LoVo (cell line): Measurements from ENCODE around the gene IPO13.

ENCODE experiments used
- DNase-seq: peaks from one replicate; pipeline ENCODE4 v3.0.0-alpha.2; 2016; ENCODE audit warnings: low spot score

The IPO13 gene

DNA sequence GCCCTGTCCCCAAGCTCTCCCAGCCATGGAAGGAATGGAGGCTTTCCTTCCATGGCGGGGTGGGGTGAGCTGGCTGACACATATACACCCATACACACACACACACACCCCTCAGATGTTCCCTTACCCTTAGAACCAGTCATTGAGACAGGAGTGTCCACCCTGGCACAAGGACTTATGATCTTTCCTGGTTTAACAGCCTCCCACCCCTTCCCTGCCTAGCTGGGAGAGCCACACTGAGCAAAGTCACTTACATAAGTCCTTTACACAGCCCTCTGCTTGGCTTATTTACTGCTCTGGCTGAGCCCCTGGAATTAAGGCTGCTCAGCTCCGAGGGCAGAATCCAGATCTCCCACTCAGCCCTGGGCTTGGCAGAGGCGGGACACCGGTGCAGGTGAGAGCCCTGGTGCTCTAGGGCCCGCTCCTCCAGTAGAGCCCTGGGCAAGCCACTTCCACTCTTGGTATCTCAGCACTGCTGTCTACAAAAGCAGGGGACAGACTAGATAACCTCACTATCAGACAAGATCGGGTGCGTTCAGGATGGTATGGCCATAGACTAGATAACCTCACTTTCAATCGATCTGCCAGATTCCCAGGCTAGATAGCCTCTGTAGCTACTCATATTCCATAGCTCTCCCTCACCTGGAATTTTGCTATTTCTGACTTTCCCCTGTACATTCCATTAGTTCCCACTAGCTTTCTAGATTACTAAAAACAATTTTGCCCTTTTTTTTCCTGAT lies 67.8 kb downstream of the IPO13 start:
- DNase-seq, result no peak

DNA sequence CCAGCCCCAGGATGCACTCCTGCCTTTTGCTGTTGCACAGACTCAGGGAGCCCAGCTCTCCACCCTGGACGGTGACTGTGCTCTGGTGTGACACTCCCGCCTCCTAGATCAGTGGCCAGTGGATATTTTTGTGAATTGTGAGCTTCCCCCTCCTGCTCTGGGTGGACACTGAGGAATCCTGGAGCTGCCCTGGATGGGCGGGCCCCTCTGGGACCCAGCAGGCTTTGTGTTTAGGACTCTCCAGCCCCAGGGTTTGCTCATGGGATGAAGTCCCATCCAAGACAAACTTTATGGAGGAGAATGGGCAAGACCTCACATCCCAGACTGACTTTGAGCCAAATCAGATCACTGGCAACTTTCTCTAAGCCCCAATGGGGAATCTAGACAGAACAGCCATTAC lies 68.5 kb downstream of the IPO13 start:
- no peak for DNase-seq

DNA sequence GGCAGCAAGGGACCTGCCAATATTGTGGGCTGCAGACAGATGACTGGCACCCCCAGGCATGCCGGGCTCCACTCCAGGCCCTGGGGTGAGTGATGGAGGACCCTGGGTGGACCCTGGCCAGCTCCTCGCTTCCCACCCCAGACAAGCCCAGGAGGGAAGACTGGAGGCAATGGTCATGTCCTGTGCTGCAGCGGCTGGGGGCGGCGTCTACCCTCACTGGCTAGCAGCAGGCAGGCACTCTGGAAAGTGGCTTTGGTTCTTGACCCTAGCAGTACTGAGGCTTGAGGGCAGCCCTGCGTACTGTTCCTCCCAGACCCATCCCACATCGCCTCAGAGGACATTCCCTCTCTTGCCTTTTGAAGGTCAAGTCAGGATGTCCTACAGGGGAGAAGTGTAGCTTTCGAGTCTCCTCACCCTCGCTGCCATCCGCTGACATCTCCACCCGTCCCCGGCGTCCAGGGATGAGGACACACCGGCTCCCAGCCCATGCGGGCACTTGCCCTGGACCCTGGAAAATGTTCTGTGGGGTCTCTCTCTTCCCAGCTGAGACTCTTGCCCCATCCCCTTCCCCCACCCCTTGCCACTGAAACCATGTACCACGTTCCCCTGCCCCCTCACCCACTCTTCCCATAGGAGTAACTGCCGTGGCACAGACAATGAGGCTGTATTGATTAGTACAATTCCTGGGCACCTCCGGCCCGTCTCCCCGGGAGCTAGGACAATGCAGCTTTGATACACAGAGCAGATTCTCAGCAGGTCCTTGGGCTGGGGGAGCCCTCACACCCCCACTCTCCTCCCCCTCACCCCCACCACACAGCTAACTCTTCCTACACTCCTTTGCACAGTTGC lies 69.5 kb downstream of the IPO13 start:
- DNase-seq, result no peak

DNA sequence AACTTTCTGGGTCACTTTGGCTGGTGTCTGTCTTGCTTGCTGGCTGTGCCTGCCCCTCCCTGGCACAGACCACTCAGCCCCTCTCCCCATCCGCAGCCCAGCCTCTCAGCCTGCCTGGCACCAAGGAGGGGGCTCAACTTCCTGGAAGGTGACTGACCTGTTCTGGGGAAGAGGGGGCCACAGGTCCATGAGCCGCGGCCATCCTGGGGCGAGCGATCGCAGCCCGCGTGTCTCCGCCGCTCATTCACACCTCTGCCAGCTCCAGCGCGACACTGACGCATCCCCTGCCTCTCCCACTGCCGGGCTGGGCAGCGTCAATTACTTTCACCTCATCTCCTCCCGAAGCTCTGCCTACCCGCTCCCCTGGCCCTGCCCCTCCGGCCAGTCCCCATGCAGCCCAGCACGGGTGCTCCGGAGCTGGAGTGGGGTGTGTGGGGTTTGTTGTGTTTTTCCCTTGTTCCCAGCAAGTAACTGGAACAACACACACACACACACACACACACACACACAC lies 70.2 kb downstream of the IPO13 start:
- DNase-seq, result no peak
